ENCODE measurements around the gene TLL2.

Gene TLL2

GRCh38 chr10:96460316-96460715 lies 53.4 kb downstream of the TLL2 start:
- DNase-seq = no peak

- DNase-seq = no peak
Observed at GRCh38 chr10:96457341-96457740, 56.4 kb downstream of the TLL2 start.

- DNase-seq = no peak
Observed at GRCh38 chr10:96456296-96456840, 57.4 kb downstream of the TLL2 start.

- DNase-seq = no peak
Observed at GRCh38 chr10:96453856-96454583, 59.7 kb downstream of the TLL2 start.

- no peak for DNase-seq
Observed at GRCh38 chr10:96452494-96453153, 61.1 kb downstream of the TLL2 start.

- no peak for DNase-seq
Observed at GRCh38 chr10:96450529-96451207, 63.1 kb downstream of the TLL2 start.

GRCh38 chr10:96448558-96448957 lies 65.2 kb downstream of the TLL2 start:
- no peak for DNase-seq

- no peak for DNase-seq
Observed at GRCh38 chr10:96448021-96448457, 65.7 kb downstream of the TLL2 start.

- DNase-seq = no peak
Observed at GRCh38 chr10:96446966-96447596, 66.6 kb downstream of the TLL2 start.

- DNase-seq = no peak
Observed at GRCh38 chr10:96441987-96442643, 71.6 kb downstream of the TLL2 start.

- no peak for DNase-seq
Observed at GRCh38 chr10:96441322-96441885, 72.3 kb downstream of the TLL2 start.

- no peak for DNase-seq
Observed at GRCh38 chr10:96440361-96441292, 73.1 kb downstream of the TLL2 start.

GRCh38 chr10:96439725-96440124 lies 74.0 kb downstream of the TLL2 start:
- DNase-seq = no peak

GRCh38 chr10:96436035-96436434 lies 77.7 kb downstream of the TLL2 start:
- no peak for DNase-seq

GRCh38 chr10:96431211-96431970 lies 82.3 kb downstream of the TLL2 start:
- DNase-seq = no peak

- DNase-seq = no peak
Observed at GRCh38 chr10:96427291-96427690, 86.4 kb downstream of the TLL2 start.

GRCh38 chr10:96422525-96422924 lies 91.2 kb downstream of the TLL2 start:
- DNase-seq = no peak

GRCh38 chr10:96421995-96422394 lies 91.7 kb downstream of the TLL2 start:
- no peak for DNase-seq

- DNase-seq = no peak
Observed at GRCh38 chr10:96420228-96421009, 93.3 kb downstream of the TLL2 start.

GRCh38 chr10:96419351-96419750 lies 94.4 kb downstream of the TLL2 start:
- no peak for DNase-seq
